ENCODE measurements around the gene HEBP1.

The HEBP1 gene

DNA sequence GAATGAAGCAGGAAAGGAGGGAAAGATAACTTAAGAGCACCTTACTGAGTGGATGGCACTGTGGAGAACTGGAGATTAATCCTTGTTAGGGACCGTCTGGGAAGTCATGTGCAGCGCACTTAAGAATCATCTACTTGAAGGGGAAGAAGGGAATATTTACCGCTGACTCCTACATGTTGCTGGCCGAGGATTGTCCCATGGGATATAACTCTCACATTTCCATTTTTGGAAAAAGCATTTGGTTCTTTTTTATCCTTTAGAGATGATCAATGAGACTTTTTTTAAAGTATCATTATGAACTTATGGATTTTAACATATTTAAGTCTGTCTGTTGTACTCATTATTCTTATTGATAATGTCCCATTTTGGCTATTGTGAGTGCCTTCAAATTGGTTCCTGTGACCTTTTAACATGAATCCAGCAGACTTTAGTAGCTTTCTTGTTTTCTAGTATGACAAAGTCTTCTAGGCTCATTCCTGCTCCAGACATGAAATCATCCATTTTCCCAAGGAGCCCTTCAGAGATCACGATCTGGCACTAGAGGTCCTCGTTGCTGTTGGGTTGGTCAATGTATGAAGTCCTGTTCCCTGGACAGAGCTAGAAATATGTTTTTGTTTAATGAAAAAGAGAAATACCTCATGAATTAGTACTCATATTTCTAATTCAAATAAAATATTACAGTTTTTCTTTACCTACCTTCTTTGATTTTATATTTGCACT is 23.9 kb upstream of the HEBP1 start:
- DNase-seq (ENCODE audit: low read depth) = no peak

DNA sequence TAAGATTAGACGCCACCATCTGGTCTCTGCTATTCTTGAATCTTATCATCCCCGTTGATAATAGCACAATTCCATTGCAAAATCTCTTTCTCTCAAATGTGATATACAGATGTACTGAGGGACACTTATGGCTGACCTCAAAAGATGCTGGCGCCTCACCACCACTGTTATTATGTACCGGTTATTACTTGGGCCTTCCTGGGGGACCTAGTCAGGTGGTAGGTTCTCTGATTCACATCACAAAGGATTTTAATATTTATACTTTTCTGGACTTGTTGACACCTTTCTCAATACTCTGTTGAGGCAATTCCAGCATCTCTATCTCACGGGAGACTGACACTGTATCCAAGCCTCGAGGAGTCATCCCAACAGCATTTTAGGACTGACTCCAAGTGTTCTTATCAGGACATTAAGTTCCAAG is 22.8 kb upstream of the HEBP1 start:
- no peak for DNase-seq (ENCODE audit: low read depth)

GRCh38 chr12:13011098-13011497 is 11.0 kb upstream of the HEBP1 start:
- DNase-seq (ENCODE audit: low read depth) = no peak

- DNase-seq (ENCODE audit: low read depth) = no peak
Observed at GRCh38 chr12:13008741-13009380, 8.8 kb upstream of the HEBP1 start.

- DNase-seq (ENCODE audit: low read depth) = no peak
Observed at GRCh38 chr12:13007496-13008233, 7.6 kb upstream of the HEBP1 start.

DNA sequence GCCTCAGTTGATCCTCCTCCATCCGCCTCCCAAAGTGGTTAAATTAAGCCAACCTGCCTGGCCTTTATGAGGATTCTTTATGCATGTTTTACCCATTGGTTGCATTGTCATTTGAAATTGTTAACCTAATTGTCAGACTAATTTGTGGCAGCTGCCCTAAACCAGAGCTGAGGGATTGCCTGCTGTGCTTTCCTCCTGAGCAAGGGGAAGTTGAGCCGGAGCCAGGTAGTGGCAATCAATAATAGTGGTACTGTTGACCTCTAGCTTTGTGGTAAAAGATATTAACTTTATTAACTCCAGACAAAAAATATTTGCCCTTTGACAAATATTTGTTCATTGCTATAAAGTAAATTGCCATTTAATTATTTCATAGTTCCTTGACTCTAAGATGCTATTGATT is 5.6 kb upstream of the HEBP1 start:
- DNase-seq (ENCODE audit: low read depth) = no peak

DNA sequence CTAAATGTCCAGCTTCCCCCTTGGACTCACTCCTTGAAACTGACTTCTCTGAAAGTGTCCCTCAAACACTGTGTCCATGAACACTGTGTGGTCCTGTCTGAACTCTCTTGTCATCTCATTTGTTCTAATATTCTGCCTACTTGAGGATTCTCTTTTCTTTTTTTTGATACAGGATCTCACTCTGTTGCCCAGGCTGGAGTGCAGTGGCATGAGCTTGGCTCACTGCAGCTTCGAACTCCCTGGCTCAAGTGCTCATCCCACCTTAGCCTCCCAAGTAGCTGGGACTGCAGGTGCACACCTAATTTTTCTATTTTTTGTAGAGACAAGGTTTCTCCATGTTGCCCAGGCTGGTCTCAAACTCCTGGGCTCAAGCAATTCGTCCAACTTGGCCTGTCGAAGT is 4.9 kb upstream of the HEBP1 start:
- DNase-seq (ENCODE audit: low read depth) = no peak

DNA sequence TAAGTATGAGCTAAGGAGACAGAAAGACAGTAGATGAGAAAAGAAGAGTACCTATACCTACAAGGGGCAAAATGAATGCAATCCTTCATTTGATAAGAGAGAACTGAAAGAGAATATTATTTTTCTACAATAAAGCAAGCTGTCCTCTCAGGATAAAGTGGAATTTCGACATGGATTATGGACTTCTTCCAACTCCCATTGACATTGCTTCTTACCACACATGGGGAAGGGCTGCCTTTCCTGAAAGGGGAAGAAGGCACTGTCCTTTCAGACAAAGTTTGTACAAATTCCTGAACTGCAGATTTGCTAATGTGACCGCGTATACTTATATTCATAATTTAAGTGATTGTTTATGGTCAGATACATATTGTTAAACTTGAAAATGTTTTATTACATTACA is 4.3 kb upstream of the HEBP1 start:
- no peak for DNase-seq (ENCODE audit: low read depth)

GRCh38 chr12:13002301-13003097 is 2.4 kb upstream of the HEBP1 start:
- no peak for DNase-seq (ENCODE audit: low read depth)

DNA sequence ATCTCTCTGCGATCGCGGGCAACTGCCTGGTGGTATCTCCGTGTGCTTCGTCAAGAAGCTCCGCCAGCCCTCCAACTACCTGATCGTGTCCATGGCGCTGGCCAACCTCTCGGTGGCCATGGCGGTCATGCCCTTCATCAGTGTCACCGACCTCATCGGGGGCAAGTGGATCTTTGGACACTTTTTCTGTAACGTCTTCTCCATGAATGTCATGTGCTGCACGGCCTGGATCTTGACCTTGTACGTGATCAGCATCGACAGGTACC is 1.6 kb upstream of the HEBP1 start:
- DNase-seq (ENCODE audit: low read depth) = no peak

DNA sequence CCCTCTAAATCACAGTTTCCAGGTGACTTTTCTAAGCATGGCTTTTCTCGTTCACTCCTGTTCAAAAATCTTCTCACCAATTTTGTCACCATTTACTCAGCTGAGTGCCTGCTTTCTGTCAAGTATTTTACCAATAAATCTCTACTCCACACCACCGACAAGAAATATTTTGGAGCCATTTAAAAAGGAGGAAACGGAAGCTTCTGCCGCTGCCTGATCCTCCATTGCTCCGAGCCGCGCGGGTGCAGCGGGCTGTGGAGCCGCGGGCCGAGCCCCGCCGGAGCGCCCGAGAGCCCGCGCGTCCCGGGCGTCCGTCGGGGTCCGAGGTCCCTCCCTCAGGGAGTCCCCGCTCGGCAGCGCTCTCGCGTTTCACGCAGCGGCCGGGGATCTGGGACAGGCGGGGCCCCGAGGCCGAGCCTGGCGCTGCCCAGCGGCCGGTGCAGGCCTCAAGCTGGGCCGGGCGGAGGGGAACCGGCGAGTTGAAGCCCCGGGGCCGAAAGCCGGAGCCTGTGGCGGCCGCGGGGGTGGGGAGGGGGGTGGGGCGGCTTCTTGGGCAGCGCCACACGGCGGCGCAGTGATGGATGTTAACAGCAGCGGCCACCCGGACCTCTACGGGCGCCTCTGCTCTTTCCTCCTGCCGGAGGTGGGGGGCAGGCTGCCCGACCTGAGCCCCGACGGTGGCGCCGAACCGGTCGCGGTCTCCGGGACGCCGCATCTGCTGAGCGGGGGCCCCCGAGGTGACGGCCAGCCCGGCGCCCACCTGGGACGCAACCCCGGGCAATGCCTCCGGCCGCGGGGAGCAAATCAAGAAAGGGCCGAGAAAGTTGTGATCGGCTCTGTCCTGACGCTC is 1.1 kb upstream of the HEBP1 start:
- peak; percentile 3 for DNase-seq (ENCODE audit: low read depth)

GRCh38 chr12:13000616-13000924 is 505 bp upstream of the HEBP1 start:
- DNase-seq (ENCODE audit: low read depth) = no peak

DNA sequence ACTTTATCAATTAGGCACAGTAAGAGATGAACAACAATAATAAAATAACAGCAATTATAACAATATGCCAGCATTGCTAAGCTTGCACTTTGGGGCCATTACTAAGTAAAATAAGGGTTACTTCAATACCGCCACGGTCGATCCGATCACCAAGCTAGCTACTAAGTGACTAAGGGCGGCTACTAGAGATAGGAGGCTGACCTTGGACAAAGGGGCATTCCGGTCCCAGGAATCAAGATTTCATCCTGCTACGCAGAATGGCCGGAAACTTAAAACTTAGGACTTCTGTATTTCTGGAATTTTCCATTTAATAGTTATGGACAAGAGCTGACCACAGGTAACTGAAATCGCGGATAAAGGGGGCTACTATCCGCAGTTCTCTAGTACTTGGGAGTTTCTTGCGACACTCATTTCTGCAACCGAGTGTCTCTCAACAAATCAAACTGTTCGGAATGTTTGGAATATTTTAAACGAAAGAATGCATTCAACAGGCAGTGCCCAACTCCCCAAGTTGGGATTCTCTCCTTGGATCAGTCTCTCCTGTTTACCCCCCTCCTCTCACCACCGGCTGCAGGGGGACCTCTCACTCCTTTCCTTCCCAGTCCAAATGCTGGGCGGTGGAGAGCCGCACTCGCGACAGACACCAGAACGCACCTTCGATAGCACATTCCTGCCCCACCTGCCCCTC is 650 bp downstream of the HEBP1 start:
- DNase-seq (ENCODE audit: low read depth) = no peak

GRCh38 chr12:12998248-12998647 is 1.8 kb downstream of the HEBP1 start:
- DNase-seq (ENCODE audit: low read depth) = no peak

DNA sequence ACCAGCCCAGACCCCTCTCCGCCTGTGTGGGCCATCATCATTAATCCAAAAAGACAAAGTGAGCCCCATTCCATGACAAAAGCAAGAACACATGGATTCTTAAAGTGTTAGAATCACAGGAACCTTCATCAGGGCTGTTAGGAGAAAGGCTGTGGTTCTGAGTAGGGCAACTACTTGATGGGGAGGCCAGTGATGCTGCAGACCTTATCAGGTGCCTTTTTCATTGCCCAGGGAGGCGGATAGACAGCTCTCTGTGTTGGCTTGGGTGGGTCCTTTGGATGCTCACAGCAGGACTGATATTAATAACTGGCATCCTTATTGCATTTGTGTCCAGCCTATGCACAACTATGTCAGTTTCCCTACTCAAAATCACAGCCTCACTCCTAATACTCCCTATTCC is 2.3 kb downstream of the HEBP1 start:
- no peak for DNase-seq (ENCODE audit: low read depth)

DNA sequence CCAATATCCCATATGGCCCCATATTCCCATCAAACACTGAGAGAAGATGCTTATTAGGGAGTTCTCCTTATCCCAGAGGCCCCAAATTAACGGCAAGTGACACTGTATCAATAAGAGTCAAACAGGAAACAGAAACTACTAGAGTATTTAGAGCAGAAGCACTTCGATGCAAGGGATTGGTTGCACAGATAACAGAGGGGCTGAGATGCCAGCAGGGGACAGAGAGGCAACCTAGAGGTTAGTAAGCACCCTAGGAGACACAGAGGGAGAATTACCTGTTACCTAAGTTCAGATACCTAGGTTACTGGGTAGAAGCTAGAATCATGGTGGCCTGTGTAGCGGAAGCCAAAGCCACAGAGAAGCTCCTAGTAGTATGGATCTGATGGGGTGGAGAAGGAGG is 2.9 kb downstream of the HEBP1 start:
- DNase-seq (ENCODE audit: low read depth) = no peak

DNA sequence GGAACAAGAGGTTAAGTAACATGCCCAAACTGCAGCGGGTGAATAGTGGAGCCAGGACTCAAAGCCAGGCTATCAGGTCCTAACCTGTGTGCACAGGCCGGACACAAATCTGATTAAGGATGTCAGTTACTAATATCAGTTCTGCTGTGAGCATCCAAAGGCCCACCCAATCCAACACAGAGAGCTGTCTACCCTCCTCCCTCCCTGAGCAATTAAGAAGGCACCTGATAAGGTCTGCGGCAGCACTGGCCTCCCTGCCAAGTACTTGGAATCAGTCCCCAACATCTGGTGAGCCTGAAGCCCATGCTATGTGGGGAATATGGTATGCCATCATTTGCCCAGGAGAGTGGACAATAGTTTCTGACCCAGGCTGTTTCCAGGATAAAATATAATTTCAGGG is 3.9 kb downstream of the HEBP1 start:
- DNase-seq (ENCODE audit: low read depth) = no peak

DNA sequence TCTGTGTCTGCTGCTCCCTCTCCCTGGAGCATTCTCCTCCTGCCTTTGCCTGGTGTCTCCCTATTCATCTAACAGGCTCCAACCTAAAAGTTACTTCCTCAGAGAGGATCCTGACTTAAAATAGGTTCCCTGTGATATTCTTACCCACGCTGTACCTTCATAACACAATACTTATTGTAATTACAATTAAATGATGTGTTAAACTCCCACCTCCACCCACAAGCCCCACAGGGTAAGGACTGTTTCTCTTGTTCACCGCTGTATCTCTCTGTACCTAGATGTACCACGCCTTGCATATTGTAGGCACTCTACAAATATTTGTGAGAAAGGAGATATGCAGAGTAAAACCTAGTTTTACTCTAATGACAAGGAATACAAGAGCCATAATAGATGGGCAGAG is 5.0 kb downstream of the HEBP1 start:
- DNase-seq (ENCODE audit: low read depth) = no peak

DNA sequence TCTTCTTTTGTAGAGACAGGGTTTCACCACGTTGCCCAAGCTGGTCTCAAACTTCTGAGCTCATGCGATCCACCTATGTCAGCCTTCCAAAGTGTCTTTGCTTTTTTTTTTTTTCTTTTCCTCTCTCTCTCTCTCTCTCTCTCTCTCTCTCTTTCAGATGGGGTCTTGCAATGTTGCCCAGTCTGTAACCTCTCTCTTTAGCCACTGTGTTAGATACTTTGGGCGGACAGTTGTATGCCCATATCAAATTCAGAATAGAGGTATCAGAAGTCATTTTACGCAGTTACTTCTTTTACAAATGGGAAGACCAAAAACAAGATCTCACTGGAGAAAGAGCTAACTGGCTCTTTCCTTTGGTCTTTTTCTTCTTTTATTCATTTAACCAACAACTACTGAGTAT is 6.7 kb downstream of the HEBP1 start:
- DNase-seq (ENCODE audit: low read depth) = no peak

DNA sequence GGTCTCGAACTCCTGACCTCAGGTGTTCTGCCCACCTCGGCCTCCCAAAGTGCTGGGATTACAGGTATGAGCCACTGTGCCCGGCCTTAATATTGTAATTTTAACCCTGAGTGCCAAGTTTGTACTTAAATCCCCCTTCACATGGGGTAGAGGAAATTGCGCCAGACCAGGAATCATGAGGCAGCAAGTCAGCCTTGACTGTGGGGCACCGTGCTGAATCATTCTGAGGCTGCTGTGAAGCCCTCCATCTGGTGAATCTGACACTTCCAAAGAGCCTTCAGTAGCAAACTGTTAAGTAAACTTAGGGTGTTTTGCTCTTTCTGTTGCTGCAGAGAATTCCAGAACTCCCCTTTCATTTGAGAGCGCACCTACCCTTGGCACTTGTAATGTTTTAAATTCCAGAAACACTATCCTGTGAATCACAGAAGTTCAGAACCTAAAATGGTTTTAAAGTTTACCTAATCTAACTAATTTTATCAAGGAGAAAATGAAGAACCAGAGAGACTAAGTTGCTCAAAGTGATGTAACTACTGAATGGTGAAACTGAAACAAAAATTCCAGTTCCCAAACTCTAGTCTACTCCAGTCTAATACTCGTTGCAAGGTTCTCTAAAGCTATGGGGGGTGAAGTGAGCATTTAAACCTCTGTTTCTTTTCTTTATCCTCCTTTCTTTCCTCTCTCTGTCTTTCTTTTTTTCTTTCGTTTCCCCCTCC is 7.5 kb downstream of the HEBP1 start:
- DNase-seq (ENCODE audit: low read depth) = no peak

Measured in activated gamma-delta T cell treated with anti-CD3 and anti-CD28 coated beads, Interleukin-2, amount 50 U/mL, for 16 hours (primary cell).